Body of pancreas (tissue), 4 donors: Measurements from ENCODE around the gene HHATL.

Experiments used
- CTCF ChIP-seq, 7 experiments: fragments of 450-650 bp in 4 of 7; fragments of 200-600 bp in 3 of 7; sonication (generic) in 3 of 7; IDR thresholded peaks; one replicate each; pipeline ENCODE4 v1.5.1; 2016 to 2019; ENCODE audit warnings: antibody characterized with exemption in 7 of 7
- POLR2A ChIP-seq, 3 donors: fragments of 450-650 bp; IDR thresholded peaks; one replicate each; pipeline ENCODE4 v1.6.1; 2016; ENCODE audit warnings: antibody characterized with exemption in 3 of 3, mild to moderate bottlenecking in 2 of 3

- TF ChIP-seq POLR2A (IDR thresholded peaks at IDR 0.05) (no peak), CTCF (IDR thresholded peaks at IDR 0.05) (no peak)
These were observed 38.2 kb downstream of the HHATL start for GRCh38 chr3:42664438-42664803.
